SK-N-MC (cell line): Measurements from ENCODE around the gene ZMIZ2.
A peak's percentile ranks its signal among the peaks of the same experiment; 100 is the strongest.

Experiments
- DNase-seq: peaks from one replicate; pipeline ENCODE4 v3.0.0-alpha.2; 2011; ENCODE audit warnings: low read depth, low spot score
- H3K27ac ChIP-seq: fragments of 200-600 bp; sonication (generic); 2 replicates; pipeline ENCODE4 v1.5.1; 2016; ENCODE audit warnings: mixed run types
- H3K36me3 ChIP-seq: fragments of 200-600 bp; sonication (generic); 2 replicates; pipeline ENCODE4 v1.6.1; 2017; ENCODE audit warnings: antibody characterized with exemption, low read length, mixed read lengths; ENCODE audit not compliant: insufficient read depth
- H3K4me3 ChIP-seq: fragments of 200-600 bp; sonication (generic); 2 replicates; pipeline ENCODE4 v1.5.1; 2016
- H3K9ac ChIP-seq: fragments of 200-600 bp; sonication (generic); 2 replicates; pipeline ENCODE4 v1.8.0; 2017; ENCODE audit warnings: mixed run types, mixed read lengths; ENCODE audit not compliant: insufficient read length
- H3K9me3 ChIP-seq: fragments of 200-600 bp; sonication (generic); 2 replicates; pipeline ENCODE4 v1.6.1; 2017; ENCODE audit warnings: low read depth, mild to moderate bottlenecking, antibody characterized with exemption, low read length, moderate library complexity, mixed read lengths
- EZH2 ChIP-seq: fragments of 200-600 bp; sonication (generic); IDR thresholded peaks from one replicate; pipeline ENCODE4 v1.6.1; 2017; ENCODE audit warnings: antibody characterized with exemption
- FOXP2 ChIP-seq: optimal IDR thresholded peaks from 2 replicates; pipeline ENCODE3; 2011; ENCODE audit warnings: mild to moderate bottlenecking, moderate library complexity; ENCODE audit not compliant: insufficient read depth; ENCODE audit errors: extremely low read length, control extremely low read depth
- POLR2AphosphoS5 ChIP-seq: IDR thresholded peaks from 2 replicates; pipeline ENCODE4 v1.6.1; 2012; ENCODE audit warnings: mild to moderate bottlenecking, low read depth, low read length, borderline replicate concordance

ZMIZ2 gene

DNA sequence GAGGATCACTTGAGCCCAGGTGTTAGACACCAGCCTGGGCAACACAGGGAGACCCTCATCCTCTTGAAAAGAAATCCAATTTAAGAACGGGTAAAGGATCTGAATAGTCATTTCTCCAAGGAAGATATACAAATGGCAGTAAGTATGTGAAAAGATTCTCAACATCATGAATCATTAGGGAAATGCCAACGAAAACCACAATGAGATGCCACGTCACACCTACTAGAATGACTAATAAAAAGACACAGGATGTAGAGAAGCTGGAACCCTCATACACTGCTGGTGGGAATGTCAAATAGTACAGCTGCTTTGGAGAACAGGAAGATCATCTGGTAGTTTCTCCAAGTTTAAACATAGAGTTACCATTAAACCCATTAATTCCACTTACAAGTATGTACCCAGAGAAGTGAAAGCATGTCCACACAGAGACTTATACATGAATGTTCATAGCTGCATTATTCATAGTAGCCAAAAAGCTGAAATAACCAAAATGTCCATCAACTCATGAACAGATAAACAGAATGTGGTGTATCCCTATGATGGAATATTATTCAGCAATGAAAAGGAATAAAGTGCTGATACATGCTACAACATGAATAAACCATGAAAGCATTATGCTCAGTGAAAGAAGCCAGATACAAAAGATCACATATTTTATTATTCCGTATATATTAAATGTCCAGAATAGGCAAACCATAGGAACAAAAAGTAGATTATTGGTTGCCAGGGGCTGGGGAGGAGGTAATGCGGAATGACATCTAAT, 13.1 kb upstream of the ZMIZ2 start:
- H3K27ac ChIP-seq = no peak overlapping the region
- no peaks in the 10 kb centered on the region for H3K9me3 ChIP-seq
- TF ChIP-seq POLR2AphosphoS5 = no peak
- TF ChIP-seq FOXP2 = no peak
- TF ChIP-seq EZH2 = no peak
- no peaks in the 10 kb centered on the region for H3K36me3 ChIP-seq
- no peak for DNase-seq
- H3K4me3 ChIP-seq = no peak overlapping the region
- no peak overlapping the region for H3K9ac ChIP-seq

DNA sequence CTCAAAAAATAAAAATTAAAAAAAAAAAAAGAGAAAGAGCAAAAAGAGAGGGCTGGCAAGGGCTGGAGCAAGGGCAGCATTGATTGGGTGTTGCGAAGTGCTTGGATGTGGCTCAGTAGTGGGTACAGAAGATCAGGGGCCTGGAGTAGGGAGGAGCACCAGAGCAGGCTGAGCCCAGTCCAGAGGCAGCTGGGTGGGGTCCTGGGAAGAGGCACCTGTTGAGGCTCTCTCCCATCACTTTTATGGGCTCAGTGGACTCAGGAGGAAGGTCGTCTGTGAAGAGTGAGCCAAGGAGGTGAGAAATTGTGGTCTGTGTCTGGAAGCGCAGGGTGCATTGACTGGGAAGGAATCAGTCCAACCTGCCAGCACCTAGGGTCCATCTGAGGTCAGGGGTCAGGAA, 11.8 kb upstream of the ZMIZ2 start:
- Histone ChIP-seq H3K9me3 (no peaks in the 10 kb centered on the region), H3K36me3 (no peaks in the 10 kb centered on the region), H3K4me3 (no peak overlapping the region), H3K9ac (no peak overlapping the region), H3K27ac (no peak overlapping the region)
- TF ChIP-seq EZH2 (no peak), POLR2AphosphoS5 (no peak), FOXP2 (no peak)
- DNase-seq = no peak

GRCh38 chr7:44738051-44738723, 10.5 kb upstream of the ZMIZ2 start:
- Histone ChIP-seq H3K9ac (no peak overlapping the region), H3K36me3 (no peaks in the 10 kb centered on the region), H3K4me3 (no peak overlapping the region), H3K9me3 (no peaks in the 10 kb centered on the region), H3K27ac (no peak overlapping the region)
- no peak for DNase-seq
- no peak for TF ChIP-seq FOXP2
- TF ChIP-seq POLR2AphosphoS5 = no peak
- no peak for TF ChIP-seq EZH2

GRCh38 chr7:44738876-44739665, 9.6 kb upstream of the ZMIZ2 start:
- Histone ChIP-seq H3K9me3 (no peaks in the 10 kb centered on the region), H3K36me3 (no peaks in the 10 kb centered on the region), H3K27ac (no peak overlapping the region), H3K4me3 (no peak overlapping the region), H3K9ac (no peak overlapping the region)
- no peak for DNase-seq
- TF ChIP-seq FOXP2 = no peak
- TF ChIP-seq EZH2 = no peak
- no peak for TF ChIP-seq POLR2AphosphoS5

DNA sequence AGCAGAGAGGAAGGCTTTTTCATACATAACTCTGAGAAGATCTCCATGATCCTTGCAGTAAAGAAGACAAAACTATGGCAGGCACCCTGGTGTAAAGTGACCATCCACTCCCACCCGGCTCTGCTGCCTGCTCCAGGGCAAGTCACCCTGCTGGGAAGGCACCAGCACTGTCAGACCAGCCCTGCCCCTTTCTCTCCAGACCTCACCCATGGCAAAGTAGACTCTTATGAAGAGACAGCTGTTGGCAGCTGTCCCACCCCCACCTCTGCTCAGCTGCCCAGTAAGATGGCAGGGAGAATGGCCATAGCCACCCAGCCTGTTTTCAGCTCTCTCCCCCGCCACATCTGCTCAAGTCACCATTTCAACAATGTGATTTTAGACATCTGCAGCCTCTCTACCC, 8.6 kb upstream of the ZMIZ2 start:
- DNase-seq = no peak
- TF ChIP-seq FOXP2 (no peak), POLR2AphosphoS5 (no peak), EZH2 (no peak)

DNA sequence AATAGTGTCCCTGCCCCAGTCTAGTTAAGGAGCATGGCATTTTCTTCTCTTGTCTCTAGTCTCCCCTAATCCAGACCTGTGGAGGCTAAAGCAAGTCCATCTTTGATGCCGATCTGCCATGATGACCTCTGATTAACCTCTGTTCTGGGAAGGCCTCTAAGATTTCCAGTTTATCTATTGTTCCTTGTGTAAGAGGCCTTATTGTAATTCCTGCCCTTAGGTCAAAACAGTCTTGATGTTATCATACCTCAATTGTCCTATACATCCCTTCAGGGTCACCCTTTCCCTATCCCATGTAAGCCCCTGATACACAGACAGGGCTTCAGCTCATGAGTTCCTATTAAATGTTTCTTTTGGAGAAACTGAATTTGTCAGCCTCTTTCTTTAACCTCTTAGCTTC, 4.9 kb upstream of the ZMIZ2 start:
- Histone ChIP-seq H3K27ac (no peak overlapping the region), H3K9me3 (no peaks in the 10 kb centered on the region), H3K4me3 (no peak overlapping the region), H3K36me3 (no peaks in the 10 kb centered on the region), H3K9ac (no peak overlapping the region)
- no peak for DNase-seq
- no peak for TF ChIP-seq FOXP2

More for the DNA sequence above, 8.6 kb upstream of the ZMIZ2 start:
- H3K9me3 ChIP-seq = no peaks in the 10 kb centered on the region
- no peak overlapping the region for H3K9ac ChIP-seq
- H3K27ac ChIP-seq = no peak overlapping the region
- H3K4me3 ChIP-seq = no peak overlapping the region
- H3K36me3 ChIP-seq = no peaks in the 10 kb centered on the region

- H3K27ac ChIP-seq = no peak overlapping the region
- no peak for TF ChIP-seq EZH2
- no peak for TF ChIP-seq POLR2AphosphoS5
- TF ChIP-seq FOXP2 = no peak
- H3K9ac ChIP-seq = peak overlapping the region; percentile 73
- peaks cover 14% of the 10 kb centered on the region for H3K36me3 ChIP-seq
- no peaks in the 10 kb centered on the region for H3K9me3 ChIP-seq
- no peak for DNase-seq
- peak overlapping the region; percentile 76 for H3K4me3 ChIP-seq
Observed at GRCh38 chr7:44748948-44749731, 493 bp downstream of the ZMIZ2 start.

DNA sequence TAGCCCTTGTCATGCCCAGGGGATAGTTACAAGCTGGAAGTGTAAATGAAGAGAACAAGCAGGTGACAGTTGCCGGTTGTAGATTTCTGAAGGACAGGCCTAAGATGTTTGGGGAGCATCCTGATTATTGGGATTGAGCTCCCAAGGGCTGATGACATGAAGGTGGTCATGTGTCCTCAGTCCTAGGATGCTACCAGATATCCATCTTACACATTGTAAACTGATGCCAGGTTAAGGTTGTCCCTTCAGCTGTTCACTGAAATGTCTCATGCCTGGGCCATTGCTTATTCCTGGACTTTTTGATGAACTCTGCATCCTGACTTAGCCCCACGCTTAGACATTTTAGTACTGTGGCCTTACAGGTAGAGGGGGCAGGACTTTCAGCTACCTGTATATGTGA, 1.3 kb downstream of the ZMIZ2 start:
- Histone ChIP-seq H3K9me3 (no peaks in the 10 kb centered on the region), H3K36me3 (peaks cover 14% of the 10 kb centered on the region), H3K27ac (no peak overlapping the region), H3K4me3 (peak overlapping the region; percentile 76), H3K9ac (peak overlapping the region; percentile 73)
- TF ChIP-seq EZH2 (no peak), POLR2AphosphoS5 (no peak), FOXP2 (no peak)
- no peak for DNase-seq
